Hepatocyte (in vitro differentiated cells): Measurements from ENCODE around the gene LARP1. TPM values are rescaled to one million over a fixed set of nuclear protein-coding genes. Genes with fewer than 3 reads are reported as not detected.

Experiments
- DNase-seq: peaks from one replicate; pipeline ENCODE4 v3.0.0-alpha.2; 2016; ENCODE audit warnings: low spot score
- H2AFZ ChIP-seq: fragments of 200-600 bp; sonication (generic); 2 replicates; pipeline ENCODE4 v1.6.0; 2016; ENCODE audit warnings: antibody characterized with exemption, mild to moderate bottlenecking
- H3K27ac ChIP-seq: fragments of 200-600 bp; sonication (generic); 2 replicates; pipeline ENCODE4 v1.5.1; 2016; ENCODE audit warnings: mild to moderate bottlenecking
- H3K27me3 ChIP-seq: fragments of 200-600 bp; sonication (generic); 2 replicates; pipeline ENCODE4 v1.6.1; 2016
- H3K36me3 ChIP-seq: fragments of 200-600 bp; sonication (generic); replicated peaks from 2 replicates; pipeline ENCODE4 v1.5.1; 2016; ENCODE audit warnings: low read depth; ENCODE audit not compliant: insufficient read depth
- H3K4me1 ChIP-seq: fragments of 200-600 bp; sonication (generic); 2 replicates; pipeline ENCODE4 v1.5.1; 2016; ENCODE audit warnings: mild to moderate bottlenecking, moderate library complexity; ENCODE audit not compliant: insufficient read depth
- H3K4me2 ChIP-seq: fragments of 200-600 bp; sonication (generic); 2 replicates; pipeline ENCODE4 v1.6.0; 2016
- H3K4me3 ChIP-seq: fragments of 200-600 bp; sonication (generic); 2 replicates; pipeline ENCODE4 v1.5.1; 2016; ENCODE audit warnings: mild to moderate bottlenecking
- H3K79me2 ChIP-seq: fragments of 200-600 bp; sonication (generic); 2 replicates; pipeline ENCODE4 v1.6.0; 2017; ENCODE audit warnings: mild to moderate bottlenecking
- H3K9me2 ChIP-seq: fragments of 200-600 bp; sonication (generic); replicated peaks from 2 replicates; pipeline ENCODE4 v1.6.0; 2017; ENCODE audit warnings: mild to moderate bottlenecking; ENCODE audit not compliant: insufficient read depth
- H3K9me3 ChIP-seq: fragments of 200-600 bp; sonication (generic); 2 replicates; pipeline ENCODE4 v1.5.1; 2016; ENCODE audit warnings: low read depth, mild to moderate bottlenecking
- H4K20me1 ChIP-seq: fragments of 200-600 bp; sonication (generic); 2 replicates; pipeline ENCODE4 v1.6.0; 2016; ENCODE audit warnings: mild to moderate bottlenecking; ENCODE audit not compliant: insufficient read depth, poor library complexity, severe bottlenecking
- CTCF ChIP-seq: fragments of 200-600 bp; sonication (generic); IDR thresholded peaks from 2 replicates; pipeline ENCODE4 v1.5.1; 2016; ENCODE audit warnings: antibody characterized with exemption, mild to moderate bottlenecking; ENCODE audit not compliant: poor library complexity
- EZH2 ChIP-seq: fragments of 200-600 bp; sonication (generic); IDR thresholded peaks from 2 replicates; pipeline ENCODE4 v1.6.1; 2016; ENCODE audit warnings: antibody characterized with exemption, mild to moderate bottlenecking, borderline replicate concordance
- EZH2phosphoT487 ChIP-seq: fragments of 200-600 bp; sonication (generic); IDR thresholded peaks from one replicate; pipeline ENCODE4 v1.6.1; 2018; ENCODE audit warnings: antibody characterized with exemption, mild to moderate bottlenecking, low read depth, moderate library complexity; ENCODE audit not compliant: unreplicated experiment, severe bottlenecking
- WGBS: methylation state at CpG from one replicate; pipeline ENCODE4 v1.1.6; 2016; ENCODE audit warnings: low lambda C conversion rate; ENCODE audit errors: missing lambda C conversion rate; 5-methylcytosine and 5-hydroxymethylcytosine counted together
- polyA plus RNA-seq: library from polyadenylated mRNA; unstranded; fragments of >200 nt; fragmentation: Nextera tagmentation; extraction: Ambion mirVana; gene quantifications from 2 replicates; pipeline ENCODE4 v1.2.1, GENCODE V29; 2016
- total RNA-seq: library from RNA; depleted of rRNA; stranded (reverse); fragments of >200 nt; gene quantifications from 2 replicates; pipeline ENCODE4 v1.2.3, GENCODE V29; 2014

LARP1 gene
- total and polyA plus RNA-seq, 2 experiments from 2014 or later: 62.9 to 75.0 TPM

- no peak overlapping the region for H2AFZ ChIP-seq
- no peak for TF ChIP-seq CTCF
- TF ChIP-seq EZH2phosphoT487: no peak
- TF ChIP-seq EZH2: no peak
- peaks cover 100% of the 10 kb centered on the region for H3K79me2 ChIP-seq
- peaks cover 97% of the 10 kb centered on the region for H4K20me1 ChIP-seq
- peaks cover 44% of the 10 kb centered on the region for H3K4me1 ChIP-seq
- H3K9me3 ChIP-seq: no peaks in the 10 kb centered on the region
- DNase-seq: no peak
- no peaks in the 10 kb centered on the region for H3K27me3 ChIP-seq
- H3K27ac ChIP-seq: peak overlapping the region; percentile 24
- H3K4me2 ChIP-seq: no peak overlapping the region
- H3K4me3 ChIP-seq: no peak overlapping the region
- 100% methylated on average over 1 of the region's 1 CpG for WGBS
- no peaks in the 10 kb centered on the region for H3K9me2 ChIP-seq
- H3K36me3 ChIP-seq: no peaks in the 10 kb centered on the region
These were observed 25.0 kb downstream of the LARP1 start for GRCh38 chr5:154780128-154780527.

- H3K9me2 ChIP-seq: no peaks in the 10 kb centered on the region
- 47% methylated on average over 4 of the region's 4 CpGs for WGBS
- peaks cover 59% of the 10 kb centered on the region for H3K4me1 ChIP-seq
- no peaks in the 10 kb centered on the region for H3K36me3 ChIP-seq
- peak overlapping the region; percentile 56 for H3K27ac ChIP-seq
- no peak overlapping the region for H2AFZ ChIP-seq
- H3K4me2 ChIP-seq: no peak overlapping the region
- peaks cover 100% of the 10 kb centered on the region for H3K79me2 ChIP-seq
- no peak for TF ChIP-seq EZH2phosphoT487
- no peak for DNase-seq
- no peaks in the 10 kb centered on the region for H3K27me3 ChIP-seq
- H4K20me1 ChIP-seq: peaks cover 96% of the 10 kb centered on the region
- no peaks in the 10 kb centered on the region for H3K9me3 ChIP-seq
- H3K4me3 ChIP-seq: no peak overlapping the region
These were observed 27.1 kb downstream of the LARP1 start for GRCh38 chr5:154782326-154782725.

GRCh38 chr5:154782812-154783592 lies 27.8 kb downstream of the LARP1 start:
- no peaks in the 10 kb centered on the region for H3K27me3 ChIP-seq
- H3K4me3 ChIP-seq: no peak overlapping the region
- no peak overlapping the region for H2AFZ ChIP-seq
- H3K4me1 ChIP-seq: peaks cover 59% of the 10 kb centered on the region
- TF ChIP-seq CTCF (no peak), EZH2 (no peak), EZH2phosphoT487 (no peak)
- H4K20me1 ChIP-seq: peaks cover 96% of the 10 kb centered on the region
- H3K36me3 ChIP-seq: no peaks in the 10 kb centered on the region
- DNase-seq: no peak
- H3K9me2 ChIP-seq: no peaks in the 10 kb centered on the region
- peaks cover 100% of the 10 kb centered on the region for H3K79me2 ChIP-seq
- WGBS: 87% methylated on average over 1 of the region's 1 CpG
- peak overlapping the region; percentile 18 for H3K4me2 ChIP-seq
- H3K27ac ChIP-seq: peak overlapping the region; percentile 56
- H3K9me3 ChIP-seq: no peaks in the 10 kb centered on the region

- Histone ChIP-seq H3K4me3 (no peak overlapping the region), H3K4me1 (peaks cover 55% of the 10 kb centered on the region), H2AFZ (no peak overlapping the region), H3K27ac (peak overlapping the region; percentile 56), H4K20me1 (peaks cover 96% of the 10 kb centered on the region), H3K27me3 (no peaks in the 10 kb centered on the region), H3K79me2 (peaks cover 100% of the 10 kb centered on the region), H3K9me3 (no peaks in the 10 kb centered on the region), H3K9me2 (no peaks in the 10 kb centered on the region), H3K4me2 (peak overlapping the region; percentile 18), H3K36me3 (no peaks in the 10 kb centered on the region)
- 79% methylated on average over 11 of the region's 11 CpGs for WGBS
- DNase-seq: no peak
- TF ChIP-seq CTCF (no peak), EZH2 (no peak), EZH2phosphoT487 (no peak)
These were observed 28.7 kb downstream of the LARP1 start for GRCh38 chr5:154783774-154784460.
